Measurements from ENCODE around the gene FIG4.
"Not testable (repeated sequence)": the region's sequence is repeated elsewhere in the genome, so short reads cannot be mapped to it uniquely, and the experiment has no call there.

The FIG4 gene

DNA sequence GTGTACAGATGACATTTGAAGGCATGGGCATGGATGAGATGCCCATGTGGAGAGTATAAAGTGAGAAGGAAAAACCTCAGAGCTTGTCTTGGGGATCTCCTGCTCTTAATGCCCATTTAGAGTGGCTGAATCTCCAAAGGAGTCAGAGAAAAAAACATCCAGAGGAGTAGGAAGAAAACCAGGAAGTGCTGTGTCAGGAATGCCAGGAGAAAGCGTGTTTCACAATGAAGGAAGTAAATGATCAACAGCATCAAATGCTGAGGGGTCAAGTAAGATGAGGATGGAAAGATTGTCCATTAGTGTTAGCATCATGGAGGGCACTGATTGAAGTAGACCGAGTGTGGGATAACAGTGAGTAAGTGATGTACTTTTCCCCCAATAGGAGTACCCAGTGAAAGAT lies 56.1 kb downstream of the FIG4 start:
- in situ Hi-C loops (cut with HindIII; ENCODE audit: low sequenced_read_pairs): no loop called here

DNA sequence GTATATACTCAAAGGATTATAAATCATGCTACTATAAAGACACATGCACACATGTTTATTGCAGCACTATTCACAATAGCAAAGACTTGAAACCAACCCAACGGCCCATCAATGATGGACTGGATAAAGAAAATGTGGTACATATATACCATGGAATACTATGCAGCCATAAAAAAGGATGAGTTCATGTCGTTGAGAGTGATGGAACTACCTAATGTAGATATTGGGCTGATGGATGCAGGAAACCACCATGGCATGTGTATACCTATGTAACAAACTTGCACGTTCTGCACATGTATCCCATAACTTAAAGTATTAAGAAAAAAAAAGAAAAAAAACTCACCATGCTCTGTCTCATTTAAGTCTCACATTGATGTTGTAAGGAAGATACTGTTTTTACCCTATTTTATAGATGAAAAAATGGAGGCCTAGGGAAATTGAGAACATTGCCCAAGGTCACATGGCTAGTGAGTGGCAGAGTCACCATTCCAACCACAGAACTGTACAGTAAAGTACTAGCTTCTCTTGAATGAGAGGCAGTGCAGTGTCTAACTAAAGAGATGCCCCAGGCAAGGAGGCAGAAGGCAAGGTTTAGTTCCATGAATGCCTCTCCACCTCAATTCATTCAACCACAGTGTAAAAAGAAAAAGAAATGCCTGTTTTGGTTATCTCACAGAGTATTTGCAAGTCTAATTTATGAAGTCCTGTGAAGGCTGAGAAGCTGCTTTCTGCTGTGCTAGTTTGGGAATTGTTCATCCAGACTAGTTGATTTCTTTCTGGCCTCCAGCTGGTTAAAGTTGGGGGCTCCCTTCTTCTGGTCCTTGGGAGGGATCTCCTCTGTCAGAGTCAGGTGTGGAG lies 68.2 kb downstream of the FIG4 start:
- in situ Hi-C loops (cut with HindIII; ENCODE audit: low sequenced_read_pairs): no loop called here

DNA sequence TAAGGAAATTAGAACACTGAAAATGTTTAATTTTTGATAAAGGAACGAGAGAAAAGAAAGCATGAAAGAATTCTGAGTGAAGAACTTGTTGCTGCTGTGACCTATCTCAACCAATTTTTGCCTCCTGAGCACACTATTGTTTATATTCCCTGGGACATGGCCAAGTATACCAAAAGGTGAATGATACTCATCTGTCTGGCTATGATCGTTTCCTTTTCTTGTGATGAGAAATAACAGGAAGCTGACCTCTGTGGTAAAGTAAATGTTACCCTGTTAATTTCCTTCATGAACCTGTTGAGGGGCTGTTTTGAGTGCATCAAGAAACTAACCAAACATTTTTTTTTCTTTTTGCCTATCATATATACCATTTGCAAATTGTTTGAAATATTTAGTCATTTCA lies 69.1 kb downstream of the FIG4 start:
- in situ Hi-C loops (cut with HindIII; ENCODE audit: low sequenced_read_pairs): no loop called here

DNA sequence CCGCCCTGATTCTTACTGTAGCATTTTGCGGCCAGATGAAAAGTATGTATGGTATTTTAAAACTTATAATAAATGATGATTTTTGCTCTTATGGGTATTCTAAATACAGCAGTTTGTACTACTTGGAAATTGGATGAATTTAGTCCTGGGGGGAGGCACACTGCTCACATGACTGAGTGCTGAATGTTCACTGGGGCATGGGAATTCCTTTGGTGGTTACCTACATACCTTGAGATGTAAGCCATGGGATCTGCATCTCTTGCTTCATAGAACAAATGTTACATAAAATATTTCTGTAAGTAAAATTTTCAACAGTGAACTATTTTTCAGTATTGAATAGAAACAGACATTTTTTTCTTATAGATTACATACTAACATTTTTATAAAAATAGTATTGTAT lies 71.1 kb downstream of the FIG4 start:
- in situ Hi-C loops (cut with HindIII; ENCODE audit: low sequenced_read_pairs): no loop called here

DNA sequence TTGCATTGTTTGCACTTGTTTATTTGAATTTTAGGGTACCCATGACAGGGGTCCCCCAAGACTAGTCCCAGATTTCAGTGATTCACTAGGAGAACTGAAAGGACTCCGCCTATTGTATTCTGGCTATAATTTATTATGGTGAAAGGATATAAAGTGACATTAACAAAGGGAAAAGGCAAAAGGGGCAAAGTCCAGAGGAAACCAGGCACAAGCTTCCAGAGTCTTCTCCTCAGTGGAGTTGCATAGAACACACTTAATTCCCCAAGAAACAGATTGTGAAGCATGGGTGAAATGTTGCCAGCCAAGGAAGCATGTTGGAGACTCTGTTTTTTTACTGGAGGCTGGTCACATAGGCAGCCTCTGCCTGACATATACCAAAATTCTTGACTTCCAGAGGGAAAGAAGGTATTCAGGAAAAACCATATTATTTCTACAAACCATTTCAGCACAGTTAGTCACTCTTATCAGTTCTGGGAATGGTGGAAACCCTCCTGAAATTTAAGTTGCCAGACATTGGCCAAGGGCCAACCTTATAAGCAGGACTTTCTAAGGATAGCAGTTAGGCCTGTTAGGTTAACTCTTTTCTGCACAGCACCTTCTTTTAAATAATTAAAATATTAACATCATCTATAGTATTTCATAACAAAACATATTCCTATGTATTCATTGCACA lies 71.8 kb downstream of the FIG4 start:
- in situ Hi-C loops (cut with HindIII; ENCODE audit: low sequenced_read_pairs): no loop called here

DNA sequence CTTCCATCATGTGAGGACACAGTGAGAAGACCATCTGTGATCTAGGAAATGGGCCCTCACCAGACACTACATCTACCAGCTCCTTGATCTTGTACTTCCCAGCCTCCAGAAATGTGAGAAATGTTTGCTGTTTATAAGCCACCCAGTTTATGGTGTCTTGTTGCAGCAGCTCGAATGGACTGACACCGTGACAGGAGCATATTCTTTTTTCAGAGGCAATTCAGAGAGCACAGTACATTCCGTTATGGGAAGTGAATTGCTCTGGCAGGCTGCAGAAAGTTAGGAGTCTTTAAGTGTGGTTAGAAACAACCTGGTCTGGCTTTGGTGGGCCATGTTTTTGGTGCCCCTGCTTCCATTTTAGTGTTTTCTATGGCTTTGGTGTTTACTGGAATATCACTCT lies 75.1 kb downstream of the FIG4 start:
- in situ Hi-C loops (cut with HindIII; ENCODE audit: low sequenced_read_pairs): no loop called here

DNA sequence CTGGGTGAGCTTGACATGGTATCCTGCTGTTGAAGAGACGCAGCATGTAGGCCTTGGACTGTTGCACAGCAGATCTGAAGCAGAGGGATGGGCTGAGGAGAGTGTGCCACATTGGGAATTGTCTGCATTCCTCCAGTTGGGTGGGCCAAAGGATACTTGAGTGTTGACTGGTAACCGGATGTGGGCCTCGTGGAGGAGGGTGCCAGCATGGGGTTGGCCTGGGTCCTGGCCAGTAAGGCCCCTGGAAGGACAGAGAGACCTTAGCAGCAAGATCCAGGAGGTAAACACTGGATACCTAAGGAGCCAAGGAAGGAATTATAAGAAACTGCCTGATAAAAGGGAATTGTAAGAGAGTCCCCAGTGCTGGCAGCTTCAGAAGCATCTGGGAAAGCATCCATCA lies 76.9 kb downstream of the FIG4 start:
- in situ Hi-C loops (cut with HindIII; ENCODE audit: low sequenced_read_pairs): no loop called here

DNA sequence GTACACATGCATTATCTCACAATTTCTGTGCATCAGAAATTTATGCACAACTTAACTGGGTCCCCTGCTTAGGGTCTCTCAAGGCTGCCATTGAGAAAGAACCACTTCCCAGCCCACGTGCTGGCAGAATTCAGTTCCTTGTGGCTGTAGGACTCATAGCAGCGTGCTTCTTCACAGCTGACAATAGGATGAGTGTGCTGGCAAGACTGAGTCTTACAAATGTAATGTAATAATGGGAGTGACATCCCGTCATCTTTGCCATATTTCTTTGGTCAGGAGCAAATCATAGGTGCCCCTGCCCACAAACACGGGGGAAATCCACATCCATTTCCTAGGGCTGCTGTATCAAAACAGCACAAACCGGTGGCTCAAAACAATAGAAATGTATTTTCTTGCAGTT lies 77.4 kb downstream of the FIG4 start:
- in situ Hi-C loops (cut with HindIII; ENCODE audit: low sequenced_read_pairs): no loop called here

DNA sequence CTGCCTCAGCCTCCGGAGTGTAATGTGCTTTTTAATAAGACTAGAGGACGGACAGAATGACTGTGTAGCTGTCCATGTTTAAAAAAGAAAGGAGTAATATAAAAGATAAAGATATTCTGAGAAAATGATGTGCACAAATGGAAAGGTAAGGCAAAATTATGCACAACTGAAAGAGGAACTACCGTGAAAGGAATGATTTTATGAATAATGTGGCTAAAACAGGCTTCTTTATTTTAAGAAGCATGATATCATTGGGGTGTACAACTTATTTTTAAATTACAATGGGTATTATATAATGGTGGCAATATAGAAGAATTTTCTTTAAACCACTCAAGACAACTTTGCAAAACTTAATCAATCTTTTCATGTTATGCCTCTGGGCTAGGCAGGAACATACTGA lies 78.1 kb downstream of the FIG4 start:
- in situ Hi-C loops (cut with HindIII; ENCODE audit: low sequenced_read_pairs): no loop called here

DNA sequence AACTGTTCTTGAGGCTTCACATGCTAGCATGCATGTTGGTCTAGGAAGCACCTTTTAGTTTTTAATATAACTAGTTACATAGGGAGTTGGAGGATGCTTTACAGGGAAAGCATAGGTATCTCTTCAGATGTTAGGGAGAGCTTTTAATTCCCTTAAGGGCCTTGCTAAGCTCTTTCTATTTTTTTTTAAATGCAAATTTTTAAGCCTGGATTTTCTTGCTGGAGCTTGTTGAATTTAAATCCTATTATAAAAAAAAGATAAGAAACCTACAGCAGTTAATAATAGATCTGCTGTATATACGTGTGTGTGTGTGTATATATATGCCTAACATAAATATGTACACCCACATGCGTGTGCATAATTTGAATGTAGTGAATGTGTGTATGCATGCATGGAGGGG lies 79.0 kb downstream of the FIG4 start:
- in situ Hi-C loops (cut with HindIII; ENCODE audit: low sequenced_read_pairs): no loop called here

DNA sequence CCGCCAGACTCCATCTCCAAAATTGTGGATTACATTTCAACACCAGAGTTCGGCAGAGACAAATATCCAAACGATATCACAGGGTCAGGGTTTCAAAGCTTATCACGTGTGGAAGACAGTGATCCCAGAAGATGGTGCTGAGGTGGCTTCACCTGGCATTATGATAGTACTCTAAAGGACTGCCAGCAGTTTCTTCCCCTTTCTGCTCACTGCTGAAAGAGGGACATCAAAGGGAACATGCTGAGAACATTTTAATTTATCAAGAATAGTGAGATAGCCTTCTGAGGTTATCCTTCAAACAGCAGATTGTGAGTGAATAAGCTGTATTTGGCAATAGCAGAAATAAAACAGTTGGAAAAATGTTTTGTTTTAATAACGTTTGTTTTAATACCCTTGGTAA lies 79.7 kb downstream of the FIG4 start:
- in situ Hi-C loops (cut with HindIII; ENCODE audit: low sequenced_read_pairs): no loop called here

DNA sequence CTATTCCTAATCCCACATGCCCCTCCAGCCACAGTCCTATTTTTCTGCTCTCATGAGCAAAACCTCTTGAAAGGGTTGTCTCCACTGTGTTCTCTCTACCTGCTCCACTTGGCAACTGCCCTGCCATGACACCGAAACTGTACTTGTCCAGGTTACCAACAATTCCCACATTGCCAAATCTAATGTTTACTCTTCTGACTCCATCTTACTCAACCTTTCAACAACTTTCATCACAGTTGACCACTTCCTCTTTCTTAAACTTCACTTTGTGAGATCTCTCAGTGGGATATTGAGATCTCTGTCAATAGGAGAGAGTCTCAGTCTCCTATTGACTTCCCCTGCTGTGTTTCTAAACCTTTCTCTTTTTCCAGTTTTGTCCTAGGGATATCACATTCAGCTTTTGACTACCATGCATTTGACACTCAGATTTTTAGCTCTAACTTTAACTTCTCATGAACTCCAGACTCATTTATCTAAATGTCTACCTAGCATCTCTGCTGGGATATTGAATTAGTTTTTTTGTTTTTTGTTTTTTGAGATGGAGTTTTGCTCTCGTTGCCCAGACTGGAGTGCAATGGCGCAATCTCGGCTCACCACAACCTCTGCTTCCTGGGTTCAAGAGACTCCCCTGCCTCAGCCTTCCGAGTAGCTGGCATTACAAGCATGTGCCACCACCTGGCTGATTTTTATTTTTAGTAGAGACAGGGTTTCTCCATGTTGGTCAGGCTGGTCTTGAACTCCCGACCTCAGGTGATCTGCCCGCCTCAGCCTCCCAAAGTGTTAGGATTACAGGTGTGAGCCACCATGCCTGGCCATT lies 81.1 kb downstream of the FIG4 start:
- in situ Hi-C loops (cut with HindIII; ENCODE audit: low sequenced_read_pairs): not testable (repeated sequence)

DNA sequence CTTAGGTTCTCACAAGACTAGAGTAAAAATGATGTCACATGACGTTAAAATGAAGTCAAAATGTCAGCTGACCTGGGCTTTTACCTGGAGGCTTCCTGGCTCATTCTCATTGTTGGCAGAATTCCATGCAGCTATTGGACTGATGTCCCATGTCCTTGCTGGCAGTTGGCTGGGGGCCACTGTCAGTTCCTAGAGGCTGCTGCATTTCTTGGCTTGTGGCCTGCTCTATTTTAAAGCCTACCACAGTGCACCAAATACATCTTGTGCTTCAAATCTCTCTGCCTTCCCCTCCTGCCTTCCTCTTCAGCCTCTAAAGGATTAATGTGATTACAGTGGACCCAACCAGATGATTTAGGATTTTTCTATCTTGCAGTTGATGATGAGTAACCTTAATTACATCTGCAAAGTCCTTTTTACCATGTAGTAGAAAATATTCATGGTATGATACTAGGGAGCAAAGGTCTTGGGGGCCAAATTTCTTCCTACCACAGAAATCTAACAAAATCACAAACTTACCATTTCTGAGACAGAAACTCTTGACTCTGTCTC lies 81.9 kb downstream of the FIG4 start:
- in situ Hi-C loops (cut with HindIII; ENCODE audit: low sequenced_read_pairs): no loop called here

DNA sequence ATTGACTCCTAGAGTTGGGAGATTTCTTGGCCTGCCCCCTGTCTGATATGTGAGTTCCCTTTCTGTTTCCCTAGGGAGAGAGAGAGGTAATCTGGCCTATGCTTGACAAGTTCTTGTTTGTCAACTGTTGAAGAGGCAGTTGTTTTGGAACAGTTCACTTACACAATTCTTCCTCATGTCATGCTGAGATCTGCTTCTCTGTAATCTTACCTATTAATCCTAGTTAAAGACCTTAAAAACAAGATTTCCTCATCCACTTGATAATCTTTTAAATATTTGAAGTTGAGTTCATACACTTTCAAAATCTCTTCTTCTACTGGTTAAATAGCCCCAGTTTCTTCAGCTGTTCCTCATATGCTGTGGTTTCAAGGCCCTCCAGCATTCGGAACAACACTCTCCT lies 89.9 kb downstream of the FIG4 start:
- in situ Hi-C loops (cut with HindIII; ENCODE audit: low sequenced_read_pairs): no loop called here

DNA sequence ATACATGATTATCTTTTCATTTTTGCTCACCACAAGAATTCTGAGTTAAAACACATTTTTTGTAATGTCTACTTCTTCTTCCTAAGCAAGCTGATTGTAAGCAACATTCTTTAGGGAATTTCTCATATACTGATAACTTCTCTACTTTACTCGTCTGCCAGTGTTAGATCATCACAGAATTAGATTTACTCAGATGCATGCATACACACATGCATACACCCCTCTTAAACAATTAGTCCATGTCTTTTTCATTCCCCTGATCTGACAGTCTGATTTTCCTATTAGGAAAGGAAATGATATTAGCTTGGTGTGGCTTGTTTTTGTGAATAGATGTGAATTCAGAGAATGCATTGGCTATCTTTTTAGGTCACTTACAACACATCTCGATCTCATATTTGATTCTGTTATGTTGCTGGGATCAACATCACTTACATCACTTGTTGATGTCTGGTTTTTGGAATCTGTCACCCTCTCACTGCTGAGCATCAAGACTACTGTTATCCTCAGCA lies 91.4 kb downstream of the FIG4 start:
- in situ Hi-C loops (cut with HindIII; ENCODE audit: low sequenced_read_pairs): no loop called here

DNA sequence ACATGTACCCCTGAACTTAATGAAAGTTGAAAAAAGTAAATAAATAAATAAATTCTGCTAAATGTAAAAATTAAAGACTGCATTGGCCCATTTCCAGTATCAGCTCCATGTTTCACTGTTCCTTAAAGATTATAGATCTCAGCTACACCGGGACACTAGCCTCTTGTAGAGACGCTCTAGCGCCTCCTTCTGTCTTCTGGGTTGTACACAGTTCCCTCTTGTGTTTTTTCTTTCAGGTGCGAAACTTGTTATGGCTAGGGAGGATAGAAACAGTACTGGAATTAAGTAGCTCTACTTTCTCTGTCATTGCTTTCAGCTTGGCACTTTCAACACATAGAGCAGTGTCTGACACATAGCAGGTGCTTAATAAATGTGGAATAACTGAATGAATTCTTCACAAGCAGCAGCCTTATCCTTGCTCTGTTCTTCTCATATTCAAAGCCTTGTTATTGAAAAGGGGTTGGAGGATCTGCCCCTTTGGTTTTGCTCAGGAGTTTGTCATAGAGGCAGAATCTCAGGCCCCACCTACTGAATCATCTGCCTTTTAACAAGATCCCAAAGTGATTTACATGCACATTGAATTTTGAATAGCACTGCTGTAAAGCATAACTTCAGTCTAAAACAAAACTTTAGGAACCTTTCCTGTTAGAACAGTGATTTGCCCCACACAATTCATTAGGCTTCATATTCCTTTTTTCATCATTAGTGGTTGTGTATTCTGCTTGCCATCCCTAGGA lies 92.3 kb downstream of the FIG4 start:
- in situ Hi-C loops (cut with HindIII; ENCODE audit: low sequenced_read_pairs): no loop called here

DNA sequence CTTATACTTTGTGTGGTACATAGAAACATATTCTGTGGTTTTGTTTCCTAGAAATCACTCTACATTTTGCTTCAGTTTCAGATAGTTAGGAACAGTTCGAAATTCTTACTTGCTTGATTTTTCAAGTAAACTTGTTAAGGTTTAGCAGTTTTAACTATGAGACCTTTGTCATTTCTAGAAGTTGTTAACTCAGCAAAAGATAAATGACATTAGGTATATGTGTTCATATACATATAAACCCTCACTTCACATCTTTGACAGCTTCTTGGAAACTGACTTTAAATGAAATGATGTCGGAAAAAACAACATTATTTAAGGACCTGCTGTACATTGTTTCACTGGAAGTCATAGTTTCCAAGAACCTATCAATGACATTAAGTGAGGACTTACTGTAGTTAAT lies 96.2 kb downstream of the FIG4 start:
- in situ Hi-C loops (cut with HindIII; ENCODE audit: low sequenced_read_pairs): no loop called here

DNA sequence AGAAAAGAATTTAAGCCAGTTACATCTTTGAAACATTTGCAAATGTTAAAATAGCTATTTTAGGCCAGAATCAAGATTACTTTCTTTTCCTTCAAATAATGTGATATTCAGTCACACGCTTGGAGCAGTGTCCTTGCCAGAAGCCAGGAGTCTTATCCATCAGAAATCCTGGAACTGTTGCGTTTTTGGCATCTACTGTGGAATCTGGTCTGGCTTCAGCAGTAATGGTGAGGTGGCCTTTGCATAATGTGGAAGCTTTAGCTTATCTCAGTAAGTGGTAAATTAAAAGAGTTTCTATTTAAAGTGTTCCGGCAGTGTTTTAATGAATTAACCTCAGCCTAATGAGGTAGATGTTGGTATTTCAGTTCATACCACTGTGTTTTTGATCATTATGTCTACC lies 97.6 kb downstream of the FIG4 start:
- in situ Hi-C loops (cut with HindIII; ENCODE audit: low sequenced_read_pairs): no loop called here

DNA sequence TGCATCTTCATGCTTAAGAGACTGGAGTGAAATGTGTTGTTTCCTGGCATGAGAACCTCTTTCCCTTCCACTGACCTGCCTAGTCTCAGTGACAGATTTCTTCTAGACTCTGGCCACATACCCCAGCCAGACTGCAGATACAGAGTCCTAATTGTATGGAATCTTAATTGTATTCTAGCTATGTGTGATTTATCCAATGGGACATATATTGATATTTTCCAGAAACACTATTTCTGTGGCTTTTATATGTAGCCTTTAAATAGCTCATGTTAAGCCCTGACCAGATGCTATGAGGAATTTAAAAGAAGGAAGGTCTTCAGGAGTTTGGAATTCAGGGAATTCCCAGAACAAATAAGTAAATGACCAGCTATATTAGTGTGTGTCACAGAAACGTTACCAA lies 99.0 kb downstream of the FIG4 start:
- in situ Hi-C loops (cut with HindIII; ENCODE audit: low sequenced_read_pairs): no loop called here

DNA sequence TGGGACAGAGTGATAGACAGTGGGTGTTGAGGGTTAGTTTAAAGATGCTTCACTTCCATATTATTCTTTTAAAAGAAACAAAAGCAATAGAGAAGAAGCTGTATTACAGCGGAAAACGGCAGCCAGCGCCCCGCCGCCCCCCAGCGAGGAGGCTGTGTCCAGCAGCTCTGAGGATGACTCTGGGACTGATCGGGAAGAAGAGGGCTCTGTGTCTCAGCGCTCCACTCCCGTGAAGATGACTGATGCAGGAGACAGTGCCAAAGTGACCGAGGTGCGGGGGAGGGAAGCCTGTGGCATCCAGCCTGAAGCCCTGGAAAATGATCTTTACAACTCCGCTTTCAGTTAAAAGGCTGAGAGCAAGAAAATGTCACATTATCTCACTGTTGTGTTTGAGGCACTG lies 100.2 kb downstream of the FIG4 start:
- in situ Hi-C loops (cut with HindIII; ENCODE audit: low sequenced_read_pairs): no loop called here

DNA sequence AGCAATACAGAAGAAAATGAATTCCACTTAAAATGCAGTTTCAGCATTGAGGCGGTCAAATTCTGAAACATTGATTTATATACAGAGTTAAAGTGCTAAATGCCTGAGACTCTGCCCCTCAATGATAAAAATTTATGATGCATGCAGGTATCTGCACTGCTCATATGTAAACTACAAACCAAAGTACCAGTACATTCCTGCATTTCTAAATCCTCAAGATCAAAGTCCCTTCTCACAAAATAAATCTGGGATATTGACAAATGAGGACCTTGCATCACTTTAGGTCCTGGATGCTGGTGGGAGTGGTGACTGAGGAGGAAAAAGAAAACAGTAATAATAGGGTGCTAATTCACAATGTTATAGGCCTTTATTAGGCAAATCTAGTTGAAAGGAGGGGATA lies 101.9 kb downstream of the FIG4 start:
- in situ Hi-C loops (cut with HindIII; ENCODE audit: low sequenced_read_pairs): no loop called here

Data from DLD1 (cell line).